Psoas muscle (tissue), 8 donors: ENCODE results near the gene ADSS1. TPM values are rescaled to one million over a fixed set of nuclear protein-coding genes. Genes with fewer than 3 reads are reported as not detected.
A peak's percentile ranks its signal among the peaks of the same experiment; 100 is the strongest.
"Not testable (repeated sequence)": the region's sequence is repeated elsewhere in the genome, so short reads cannot be mapped to it uniquely, and the experiment has no call there.

ENCODE experiments used
- ATAC-seq, 4 donors: fragments of 200-7000 bp; cut with Tn5 transposase; one replicate each; pipeline ENCODE4 v1.9.1; 2020; ENCODE audit warnings: moderate library complexity in 3 of 4, mild to moderate bottlenecking in 2 of 4
- DNase-seq, 2 donors: peaks; one replicate each; pipeline ENCODE4 v3.0.0-alpha.2; 2020
- H3K27ac ChIP-seq: fragments of 200-600 bp; one replicate; pipeline ENCODE4 v1.8.0; 2022
- H3K27me3 ChIP-seq, 3 donors: fragments of 200-600 bp in 1 of 3; one replicate each; pipeline versions ENCODE4 v1.6.1 to v1.8.0; 2013 to 2022; ENCODE audit warnings: low read length in 2 of 3, mild to moderate bottlenecking in 2 of 3, moderate library complexity in 1 of 3; ENCODE audit not compliant: insufficient read depth in 3 of 3
- H3K36me3 ChIP-seq, 2 donors: fragments of 200-600 bp in 1 of 2; one replicate each; pipeline versions ENCODE4 v1.6.1 to v1.8.0; 2013 to 2022; ENCODE audit warnings: low read depth in 1 of 2, mild to moderate bottlenecking in 1 of 2, moderate library complexity in 1 of 2; ENCODE audit not compliant: insufficient read depth in 1 of 2
- H3K4me1 ChIP-seq: fragments of 200-600 bp; one replicate; pipeline ENCODE4 v1.8.0; 2022
- H3K4me3 ChIP-seq: fragments of 200-600 bp; one replicate; pipeline ENCODE4 v1.8.0; 2022; ENCODE audit warnings: mild to moderate bottlenecking
- H3K9me3 ChIP-seq: fragments of 200-600 bp; one replicate; pipeline ENCODE4 v1.8.0; 2022
- CTCF ChIP-seq: fragments of 200-600 bp; IDR thresholded peaks from one replicate; pipeline ENCODE4 v1.8.0; 2022; ENCODE audit warnings: antibody characterized with exemption
- WGBS, 3 donors: extraction: QIAGEN DNeasy Blood & Tissue Kit; methylation state at CpG; one replicate each; pipeline versions ENCODE4 v1.1.6 to v1.1.7; 2013; 5-methylcytosine and 5-hydroxymethylcytosine counted together
- intact Hi-C, 2 donors: fragments of 100-400 bp; cut with DNase I; formaldehyde crosslinking; loops; one replicate each; pipeline versions ENCODE4 v1.11.0 to v1.14.2; 2022
- polyA plus RNA-seq, 3 donors: library from polyadenylated mRNA; stranded (reverse); fragments of 200-250 nt; gene quantifications; one replicate each; pipeline ENCODE4 v1.2.3, GENCODE V29; 2013
- total RNA-seq, 4 donors: library from RNA; stranded (reverse); fragmentation: NEBNext Ultra II Directional in 2 of 4; extraction: Animal tissue kit (Norgen Biotek cat#: 25700) in 2 of 4; gene quantifications; one replicate each; pipeline versions ENCODE4 v1.2.1 to v1.2.4, GENCODE V29; 2021 to 2023
- donor health status: healthy with polysubstance abuse.
- donor health status: DM: no; HTN: no; CAD: no; lungs with moderate emphysema.
- donor health status: Bipolar disorder and iron deficiency.
- donor health status: healthy.
- donor health status: DM: yes; HTN: yes; CAD: no.
- donor health status: DM: no; HTN: no; CAD: no.
- donor health status: DM: no; HTN: no; CAD: no.
- donor health status: DM: yes; HTN: yes; CAD: no.

Gene ADSS1
- total and polyA plus RNA-seq, 7 donors: 187 to 394 (median 300) TPM

- peak overlapping the region; percentile 76 for H3K27ac ChIP-seq
- H3K27me3 ChIP-seq: no peaks in the 10 kb centered on the region
- no peak for TF ChIP-seq CTCF
- WGBS, 3 donors: 19 to 37% (median 20%) methylated on average over 11 of the region's 11 CpGs
- DNase-seq: peak in 1 of 2 donors; percentile 88
- peak in 3 of 4 donors; percentile 2 to 50 (median 26) for ATAC-seq
- H3K4me1 ChIP-seq: peaks cover 44% of the 10 kb centered on the region
- intact Hi-C loops: no loop called here
- no peak overlapping the region for H3K4me3 ChIP-seq
- peaks cover 0 to 23% of the 10 kb centered on the region in 2 donors for H3K36me3 ChIP-seq
- no peaks in the 10 kb centered on the region for H3K9me3 ChIP-seq
These were observed 25.2 kb downstream of the ADSS1 start for GRCh38 chr14:104749111-104749649.

GRCh38 chr14:104750056-104750752 is 26.2 kb downstream of the ADSS1 start:
- Histone ChIP-seq H3K27ac (peak overlapping the region; percentile 76), H3K36me3 (peaks cover 0 to 13% of the 10 kb centered on the region in 2 donors), H3K4me3 (no peak overlapping the region), H3K9me3 (no peaks in the 10 kb centered on the region), H3K4me1 (peaks cover 54% of the 10 kb centered on the region), H3K27me3 (no peaks in the 10 kb centered on the region)
- intact Hi-C loops: no loop called here
- TF ChIP-seq CTCF: no peak
- WGBS, 3 donors: 60 to 83% (median 66%) methylated on average over 12 of the region's 12 CpGs
- DNase-seq (peak in 1 of 2 donors; percentile 42), ATAC-seq (no peak)

GRCh38 chr14:104750753-104751057 is 26.7 kb downstream of the ADSS1 start:
- peak overlapping the region; percentile 76 for H3K27ac ChIP-seq
- intact Hi-C loops, H3K9me3 ChIP-seq, H3K4me3 ChIP-seq, H3K27me3 ChIP-seq, ATAC-seq: not testable (repeated sequence)
- WGBS, 3 donors: 79 to 91% (median 80%) methylated on average over 5 of the region's 5 CpGs
- DNase-seq: peak in 1 of 2 donors; percentile 32
- peaks cover 59% of the 10 kb centered on the region for H3K4me1 ChIP-seq
- peaks cover 0 to 12% of the 10 kb centered on the region in 2 donors for H3K36me3 ChIP-seq

DNA sequence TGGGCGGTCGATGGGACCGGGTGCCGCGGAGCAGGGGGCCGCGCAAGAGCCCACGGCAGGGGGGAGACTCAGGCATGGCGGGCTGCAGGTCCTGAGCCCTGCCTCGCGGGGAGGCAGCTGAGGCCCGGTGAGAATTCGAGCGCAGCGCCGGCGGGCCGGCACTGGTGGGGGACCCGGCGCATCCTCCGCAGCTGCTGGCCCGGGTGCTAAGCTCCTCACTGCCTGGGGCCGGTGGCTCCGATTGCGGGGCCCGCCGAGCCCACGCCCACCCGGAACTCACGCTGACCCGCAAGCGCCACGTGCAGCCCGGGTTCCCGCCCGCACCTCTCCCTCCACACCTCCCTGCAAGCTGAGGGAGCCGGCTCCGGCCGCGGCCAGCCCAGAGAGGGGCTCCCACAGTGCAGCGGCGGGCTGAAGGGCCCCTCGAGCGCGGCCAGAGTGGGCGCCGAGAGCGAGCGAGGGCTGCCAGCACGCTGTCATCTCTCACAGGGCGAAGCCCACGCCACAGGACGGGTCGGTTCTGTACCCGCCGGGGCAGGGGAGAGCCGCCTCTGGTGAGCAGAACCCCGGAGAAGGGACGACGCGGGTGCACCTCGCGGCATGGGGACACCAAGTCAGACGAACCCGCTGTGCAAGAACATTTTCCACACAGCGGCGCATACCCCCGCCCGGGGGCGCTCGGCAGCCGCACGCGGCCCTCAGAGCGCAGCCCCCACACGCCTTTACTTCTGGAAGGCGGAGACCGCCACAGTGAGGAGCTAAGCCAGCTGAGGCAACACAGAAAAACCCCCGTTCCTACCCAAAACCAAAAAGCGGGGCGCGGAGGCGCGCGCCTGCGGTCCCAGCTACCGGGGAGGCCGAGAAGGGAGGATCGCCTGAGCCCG is 27.8 kb downstream of the ADSS1 start:
- H3K9me3 ChIP-seq: no peaks in the 10 kb centered on the region
- no peaks in the 10 kb centered on the region for H3K27me3 ChIP-seq
- TF ChIP-seq CTCF: no peak
- peak overlapping the region; percentile 95 for H3K27ac ChIP-seq
- DNase-seq (peak in 1 of 2 donors; percentile 63), ATAC-seq (no peak)
- intact Hi-C loops: no loop called here
- peaks cover 58% of the 10 kb centered on the region for H3K4me1 ChIP-seq
- H3K36me3 ChIP-seq: peaks cover 0 to 15% of the 10 kb centered on the region in 2 donors
- 75 to 81% (median 80%) methylated on average over 66 to 90 of the region's 90 CpGs for WGBS, 3 donors
- H3K4me3 ChIP-seq: peak overlapping the region; percentile 96

GRCh38 chr14:104752423-104752734 is 28.4 kb downstream of the ADSS1 start:
- intact Hi-C loops: no loop called here
- Histone ChIP-seq H3K4me1 (peaks cover 54% of the 10 kb centered on the region), H3K4me3 (peak overlapping the region; percentile 96), H3K36me3 (peaks cover 0 to 21% of the 10 kb centered on the region in 2 donors), H3K27ac (peak overlapping the region; percentile 95), H3K9me3 (no peaks in the 10 kb centered on the region), H3K27me3 (no peaks in the 10 kb centered on the region)
- WGBS, 3 donors: 4 to 9% (median 4%) methylated on average over 14 to 21 of the region's 21 CpGs
- ATAC-seq (no peak), DNase-seq (no peak)
- TF ChIP-seq CTCF: no peak
